ENCODE data around the gene TLK1. TPM values are rescaled to one million over a fixed set of nuclear protein-coding genes. Genes with fewer than 3 reads are reported as not detected.

The TLK1 gene
- total RNA-seq, 1 donor from 2014 or later = 45.7 TPM

DNA sequence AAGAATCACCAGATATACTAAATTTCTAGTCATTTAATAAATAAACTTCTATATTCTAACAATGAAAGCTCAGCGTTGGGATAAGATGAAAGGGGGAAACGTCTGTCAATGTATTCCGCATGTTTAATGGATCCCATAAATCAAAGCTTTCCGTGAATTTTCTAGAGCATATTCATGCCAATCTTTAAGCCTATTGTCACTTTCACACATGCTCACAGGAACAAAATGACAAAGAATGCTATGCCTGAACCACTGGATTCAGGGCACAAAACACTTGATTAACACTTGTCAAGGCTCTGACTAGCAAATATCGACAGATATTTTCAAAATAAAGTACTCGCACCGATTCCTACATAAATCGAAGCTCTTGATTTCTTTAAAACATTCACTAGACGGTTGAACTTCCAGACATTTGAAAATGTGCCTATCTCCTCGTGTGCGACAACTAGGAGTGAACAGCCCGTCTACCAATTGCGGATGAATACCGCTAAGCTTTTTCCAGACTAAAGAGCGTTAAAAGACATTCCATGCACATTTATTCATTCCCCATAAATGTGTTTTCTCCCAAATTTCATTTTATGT is 1.8 kb downstream of the TLK1 start:
- TF ChIP-seq, protein P1, sequence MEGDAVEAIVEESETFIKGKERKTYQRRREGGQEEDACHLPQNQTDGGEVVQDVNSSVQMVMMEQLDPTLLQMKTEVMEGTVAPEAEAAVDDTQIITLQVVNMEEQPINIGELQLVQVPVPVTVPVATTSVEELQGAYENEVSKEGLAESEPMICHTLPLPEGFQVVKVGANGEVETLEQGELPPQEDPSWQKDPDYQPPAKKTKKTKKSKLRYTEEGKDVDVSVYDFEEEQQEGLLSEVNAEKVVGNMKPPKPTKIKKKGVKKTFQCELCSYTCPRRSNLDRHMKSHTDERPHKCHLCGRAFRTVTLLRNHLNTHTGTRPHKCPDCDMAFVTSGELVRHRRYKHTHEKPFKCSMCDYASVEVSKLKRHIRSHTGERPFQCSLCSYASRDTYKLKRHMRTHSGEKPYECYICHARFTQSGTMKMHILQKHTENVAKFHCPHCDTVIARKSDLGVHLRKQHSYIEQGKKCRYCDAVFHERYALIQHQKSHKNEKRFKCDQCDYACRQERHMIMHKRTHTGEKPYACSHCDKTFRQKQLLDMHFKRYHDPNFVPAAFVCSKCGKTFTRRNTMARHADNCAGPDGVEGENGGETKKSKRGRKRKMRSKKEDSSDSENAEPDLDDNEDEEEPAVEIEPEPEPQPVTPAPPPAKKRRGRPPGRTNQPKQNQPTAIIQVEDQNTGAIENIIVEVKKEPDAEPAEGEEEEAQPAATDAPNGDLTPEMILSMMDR (IDR thresholded peaks at IDR 0.05; ENCODE audit: partially characterized antibody, unreplicated experiment) = peak; percentile 11
- H3K9me3 Mint-ChIP-seq (ENCODE audit: unreplicated experiment) = peaks cover 14% of the 10 kb centered on the region
- DNase-seq = no peak

DNA sequence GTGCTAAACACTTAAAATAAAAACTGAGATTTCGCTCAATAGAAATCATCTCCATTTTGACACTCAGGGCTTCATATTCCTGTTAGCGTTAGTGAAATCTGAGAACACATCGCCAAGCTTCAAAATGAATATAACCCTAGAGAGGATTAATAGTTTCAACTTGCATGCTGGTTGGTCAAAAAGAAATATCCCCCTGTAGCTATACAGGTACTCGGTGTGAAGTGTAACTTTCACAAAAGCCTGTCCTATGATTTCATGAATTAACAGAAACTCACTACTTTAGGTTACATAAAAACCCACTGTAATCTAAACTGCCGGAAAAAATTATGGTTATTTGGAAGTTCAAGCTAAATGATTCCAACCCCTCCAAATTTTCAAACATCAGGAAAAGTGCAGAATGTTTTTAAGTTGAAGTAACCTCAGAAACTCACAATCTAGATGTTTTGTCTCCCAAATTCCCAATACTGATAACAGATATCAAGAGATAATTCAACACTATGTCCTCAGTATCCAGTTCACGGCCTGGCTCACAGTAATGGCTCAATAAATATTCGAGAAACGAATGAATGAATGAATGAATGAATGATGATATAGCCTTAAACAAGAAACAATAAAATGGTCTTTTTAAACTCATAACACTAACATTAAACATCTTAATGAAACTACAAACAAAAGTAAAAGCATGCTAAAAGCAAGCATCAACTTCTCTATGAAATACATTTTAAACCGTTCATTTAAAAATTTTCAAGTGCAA is 2.5 kb downstream of the TLK1 start:
- H3K27me3 Mint-ChIP-seq (ENCODE audit: unreplicated experiment) = peaks cover 10% of the 10 kb centered on the region
- TF ChIP-seq, protein P1 (IDR thresholded peaks at IDR 0.05; ENCODE audit: partially characterized antibody, unreplicated experiment) = no peak
- H3K9me3 Mint-ChIP-seq (ENCODE audit: unreplicated experiment) = peaks cover 14% of the 10 kb centered on the region
- no peaks in the 10 kb centered on the region for H3K36me3 Mint-ChIP-seq (ENCODE audit: unreplicated experiment)
- DNase-seq = no peak
- H3K4me3 Mint-ChIP-seq (ENCODE audit: unreplicated experiment) = peak overlapping the region; percentile 98
- H3K27ac Mint-ChIP-seq (ENCODE audit: unreplicated experiment) = peak overlapping the region; percentile 97
- peaks cover 32% of the 10 kb centered on the region for H3K4me1 Mint-ChIP-seq (ENCODE audit: low read depth, unreplicated experiment)

More for the DNA sequence above, 1.8 kb downstream of the TLK1 start:
- Mint-ChIP-seq H3K36me3 (ENCODE audit: unreplicated experiment) (no peaks in the 10 kb centered on the region), H3K27ac (ENCODE audit: unreplicated experiment) (peak overlapping the region; percentile 97), H3K27me3 (ENCODE audit: unreplicated experiment) (peaks cover 10% of the 10 kb centered on the region), H3K4me3 (ENCODE audit: unreplicated experiment) (peak overlapping the region; percentile 98), H3K4me1 (ENCODE audit: low read depth, unreplicated experiment) (peaks cover 32% of the 10 kb centered on the region)

DNA sequence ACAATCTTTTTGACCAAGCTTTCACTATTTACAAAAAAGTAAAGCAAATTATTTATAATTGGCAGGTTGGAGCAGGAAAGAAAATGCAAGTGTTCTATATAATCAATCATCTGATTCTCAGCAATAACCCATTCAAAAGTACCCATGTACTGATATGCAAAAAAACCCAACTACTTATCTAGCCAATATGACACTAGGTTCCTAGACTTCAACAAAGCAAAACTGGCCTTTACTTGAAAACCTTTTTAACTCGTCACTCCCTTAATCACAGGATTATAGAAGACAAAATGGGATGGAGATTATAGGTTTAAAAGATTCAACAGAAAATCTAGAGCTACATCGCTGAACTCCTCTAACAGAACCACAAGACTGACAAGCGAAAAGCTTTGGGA is 3.6 kb downstream of the TLK1 start:
- no peaks in the 10 kb centered on the region for H3K36me3 Mint-ChIP-seq (ENCODE audit: unreplicated experiment)
- H3K27ac Mint-ChIP-seq (ENCODE audit: unreplicated experiment) = peak overlapping the region; percentile 82
- H3K4me1 Mint-ChIP-seq (ENCODE audit: low read depth, unreplicated experiment) = peaks cover 32% of the 10 kb centered on the region
- H3K27me3 Mint-ChIP-seq (ENCODE audit: unreplicated experiment) = peaks cover 10% of the 10 kb centered on the region
- H3K4me3 Mint-ChIP-seq (ENCODE audit: unreplicated experiment) = no peak overlapping the region
- TF ChIP-seq, protein P1 (IDR thresholded peaks at IDR 0.05; ENCODE audit: partially characterized antibody, unreplicated experiment) = no peak
- peaks cover 11% of the 10 kb centered on the region for H3K9me3 Mint-ChIP-seq (ENCODE audit: unreplicated experiment)
- DNase-seq = no peak

DNA sequence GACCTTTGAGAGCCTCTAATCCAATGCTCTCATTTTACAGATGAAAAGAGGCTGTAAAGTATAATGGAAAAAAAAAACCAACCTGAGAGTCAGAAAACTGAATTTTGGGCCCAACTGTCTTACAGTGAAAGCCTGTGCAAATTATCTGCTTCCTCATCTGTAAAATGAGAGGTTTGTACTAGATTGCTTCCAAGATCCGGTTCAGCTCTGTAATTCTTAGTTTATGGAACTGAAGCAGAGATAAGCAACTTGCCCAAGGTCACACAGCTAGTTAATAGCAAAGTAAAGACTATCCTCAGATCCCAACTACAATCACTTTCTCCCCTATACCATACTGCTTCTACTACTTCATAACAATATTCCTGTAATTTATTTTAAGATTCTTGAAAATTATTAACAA is 6.3 kb downstream of the TLK1 start:
- TF ChIP-seq, protein P1 (IDR thresholded peaks at IDR 0.05; ENCODE audit: partially characterized antibody, unreplicated experiment) = no peak
- Mint-ChIP-seq H3K27me3 (ENCODE audit: unreplicated experiment) (peaks cover 2% of the 10 kb centered on the region), H3K4me1 (ENCODE audit: low read depth, unreplicated experiment) (peaks cover 32% of the 10 kb centered on the region), H3K4me3 (ENCODE audit: unreplicated experiment) (no peak overlapping the region), H3K9me3 (ENCODE audit: unreplicated experiment) (peaks cover 5% of the 10 kb centered on the region), H3K27ac (ENCODE audit: unreplicated experiment) (no peak overlapping the region), H3K36me3 (ENCODE audit: unreplicated experiment) (no peaks in the 10 kb centered on the region)
- DNase-seq = no peak

DNA sequence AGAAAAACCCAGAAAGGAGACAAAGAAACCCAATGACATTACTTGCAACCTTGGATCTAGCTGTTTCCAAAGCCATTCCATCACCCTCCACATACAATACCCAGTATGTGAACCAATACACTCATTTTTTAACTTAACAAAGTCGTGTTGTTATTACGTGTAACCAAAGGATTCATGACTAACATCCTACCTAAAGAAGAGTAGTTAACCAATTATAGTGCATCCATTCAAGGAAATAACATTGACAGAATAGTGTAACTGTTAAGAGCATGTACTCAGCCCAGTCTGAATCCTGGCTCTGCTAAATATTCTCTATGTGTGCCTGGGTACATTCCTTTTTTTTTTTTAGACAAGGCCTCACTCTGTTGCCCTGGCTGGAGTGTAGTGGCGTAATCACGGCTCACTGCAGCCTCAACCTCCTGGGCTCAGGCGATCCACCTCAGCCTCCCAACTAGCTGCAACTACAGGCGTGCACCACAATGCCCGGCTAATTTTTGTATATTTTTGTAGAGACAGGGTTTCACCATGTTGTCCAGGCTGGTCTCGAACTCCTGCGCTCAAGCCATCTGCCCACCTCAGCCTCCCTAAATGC is 9.9 kb downstream of the TLK1 start:
- no peaks in the 10 kb centered on the region for H3K27me3 Mint-ChIP-seq (ENCODE audit: unreplicated experiment)
- DNase-seq = no peak
- no peaks in the 10 kb centered on the region for H3K9me3 Mint-ChIP-seq (ENCODE audit: unreplicated experiment)
- TF ChIP-seq, protein P1 (IDR thresholded peaks at IDR 0.05; ENCODE audit: partially characterized antibody, unreplicated experiment) = no peak
- no peak overlapping the region for H3K27ac Mint-ChIP-seq (ENCODE audit: unreplicated experiment)
- H3K4me3 Mint-ChIP-seq (ENCODE audit: unreplicated experiment) = no peak overlapping the region
- no peaks in the 10 kb centered on the region for H3K36me3 Mint-ChIP-seq (ENCODE audit: unreplicated experiment)
- H3K4me1 Mint-ChIP-seq (ENCODE audit: low read depth, unreplicated experiment) = peaks cover 16% of the 10 kb centered on the region

Measured in glutamatergic neuron (in vitro differentiated cells).